Lung microvascular endothelial cell (primary cell): ENCODE measurements around the gene TEKTIP1. TPM values are rescaled to one million over a fixed set of nuclear protein-coding genes. Genes with fewer than 3 reads are reported as not detected.

ENCODE experiments used
- DNase-seq, 2 donors: peaks; one replicate each; pipeline versions ENCODE4 v3.0.0 to v3.0.0-alpha.2; 2010; ENCODE audit warnings: low read depth in 2 of 2
- total RNA-seq: library from RNA; depleted of rRNA; stranded (reverse); fragments of >200 nt; gene quantifications from 2 replicates; pipeline ENCODE4 v1.2.1, GENCODE V29; 2014

The TEKTIP1 gene
- total RNA-seq, 1 donor from 2014 or later, result not detected

- no peak for DNase-seq
Measured at GRCh38 chr19:3537438-3538240, 1.3 kb upstream of the TEKTIP1 start.

- DNase-seq, result no peak
Measured at GRCh38 chr19:3538258-3538929, 580 bp upstream of the TEKTIP1 start.

- no peak for DNase-seq
Measured at GRCh38 chr19:3539756-3540118, 763 bp downstream of the TEKTIP1 start.

- DNase-seq, result no peak
Measured at GRCh38 chr19:3543150-3544057, 4.4 kb downstream of the TEKTIP1 start.

GRCh38 chr19:3544058-3544376, 5.0 kb downstream of the TEKTIP1 start:
- no peak for DNase-seq

- DNase-seq, result peak; percentile 57 to 71
Measured at GRCh38 chr19:3544742-3545668, 6.0 kb downstream of the TEKTIP1 start.

- no peak for DNase-seq
Measured at GRCh38 chr19:3545669-3546034, 6.7 kb downstream of the TEKTIP1 start.

- no peak for DNase-seq
Measured at GRCh38 chr19:3546119-3546518, 7.1 kb downstream of the TEKTIP1 start.

GRCh38 chr19:3547301-3547731, 8.3 kb downstream of the TEKTIP1 start:
- DNase-seq, result peak; percentile 30 to 33

- DNase-seq, result no peak
Measured at GRCh38 chr19:3547767-3548282, 8.9 kb downstream of the TEKTIP1 start.

- no peak for DNase-seq
Measured at GRCh38 chr19:3548606-3549005, 9.6 kb downstream of the TEKTIP1 start.

- no peak for DNase-seq
Measured at GRCh38 chr19:3549816-3550215, 10.8 kb downstream of the TEKTIP1 start.

- no peak for DNase-seq
Measured at GRCh38 chr19:3550947-3551791, 12.2 kb downstream of the TEKTIP1 start.

GRCh38 chr19:3551792-3552095, 12.8 kb downstream of the TEKTIP1 start:
- DNase-seq, result no peak

- peak in 1 of 2 donors; percentile 55 for DNase-seq
Measured at GRCh38 chr19:3554254-3555083, 15.5 kb downstream of the TEKTIP1 start.

GRCh38 chr19:3555653-3556422, 16.9 kb downstream of the TEKTIP1 start:
- DNase-seq, result no peak

- no peak for DNase-seq
Measured at GRCh38 chr19:3556423-3556977, 17.5 kb downstream of the TEKTIP1 start.

GRCh38 chr19:3556978-3557460, 18.0 kb downstream of the TEKTIP1 start:
- DNase-seq, result peak; percentile 44 to 58
